ENCODE results near the gene ARFGEF2. TPM values are rescaled to one million over a fixed set of nuclear protein-coding genes. Genes with fewer than 3 reads are reported as not detected.

The ARFGEF2 gene
- total and polyA plus RNA-seq, 4 donors: 10.3 to 51.3 (median 16.6) TPM

GRCh38 chr20:49030954-49031619 lies 109.6 kb downstream of the ARFGEF2 start:
- Histone ChIP-seq H3K27me3 (ENCODE audit: control insufficient read depth in 4 of 4, insufficient read depth in 4 of 4, low read length in 3 of 4) (no peaks in the 10 kb centered on the region), H3K4me3 (ENCODE audit: low read depth in 1 of 3, low read length in 3 of 3) (no peak overlapping the region), H3K9me3 (ENCODE audit: control insufficient read depth in 4 of 4, low read length in 3 of 4) (no peaks in the 10 kb centered on the region), H3K9ac (ENCODE audit: low read depth in 1 of 2, low read length in 2 of 2) (no peak overlapping the region), H3K4me1 (ENCODE audit: control insufficient read depth in 4 of 4, insufficient read depth in 4 of 4, low read length in 3 of 4) (no peaks in the 10 kb centered on the region), H3K27ac (ENCODE audit: low read depth in 1 of 2, low read length in 2 of 2) (no peak overlapping the region), H3K36me3 (ENCODE audit: control insufficient read depth in 4 of 4, insufficient read depth in 3 of 4, low read depth in 1 of 4, low read length in 3 of 4) (peaks cover 4 to 54% (median 44%) of the 10 kb centered on the region in 4 donors)
- TF ChIP-seq SP1 (IDR thresholded peaks at IDR 0.05): no peak
- no peak for TF ChIP-seq GABPA (IDR thresholded peaks at IDR 0.05 in 1 of 2, conservative IDR thresholded peaks at IDR 0.05 in 1 of 2)
- TF ChIP-seq HNF4A (conservative IDR thresholded peaks at IDR 0.05): no peak
- no peak for TF ChIP-seq FOXA1 (IDR thresholded peaks at IDR 0.05)
- no peak for TF ChIP-seq YY1 (IDR thresholded peaks at IDR 0.05)
- TF ChIP-seq, protein P1, sequence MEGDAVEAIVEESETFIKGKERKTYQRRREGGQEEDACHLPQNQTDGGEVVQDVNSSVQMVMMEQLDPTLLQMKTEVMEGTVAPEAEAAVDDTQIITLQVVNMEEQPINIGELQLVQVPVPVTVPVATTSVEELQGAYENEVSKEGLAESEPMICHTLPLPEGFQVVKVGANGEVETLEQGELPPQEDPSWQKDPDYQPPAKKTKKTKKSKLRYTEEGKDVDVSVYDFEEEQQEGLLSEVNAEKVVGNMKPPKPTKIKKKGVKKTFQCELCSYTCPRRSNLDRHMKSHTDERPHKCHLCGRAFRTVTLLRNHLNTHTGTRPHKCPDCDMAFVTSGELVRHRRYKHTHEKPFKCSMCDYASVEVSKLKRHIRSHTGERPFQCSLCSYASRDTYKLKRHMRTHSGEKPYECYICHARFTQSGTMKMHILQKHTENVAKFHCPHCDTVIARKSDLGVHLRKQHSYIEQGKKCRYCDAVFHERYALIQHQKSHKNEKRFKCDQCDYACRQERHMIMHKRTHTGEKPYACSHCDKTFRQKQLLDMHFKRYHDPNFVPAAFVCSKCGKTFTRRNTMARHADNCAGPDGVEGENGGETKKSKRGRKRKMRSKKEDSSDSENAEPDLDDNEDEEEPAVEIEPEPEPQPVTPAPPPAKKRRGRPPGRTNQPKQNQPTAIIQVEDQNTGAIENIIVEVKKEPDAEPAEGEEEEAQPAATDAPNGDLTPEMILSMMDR (IDR thresholded peaks at IDR 0.05; ENCODE audit: low read depth, low read length, missing input control): no peak
- no peak for TF ChIP-seq NR2F2 (IDR thresholded peaks at IDR 0.05)
- TF ChIP-seq EGR1 (IDR thresholded peaks at IDR 0.05; ENCODE audit: low read depth in 2 of 2): no peak
- no peak for TF ChIP-seq RXRA (IDR thresholded peaks at IDR 0.05)
- TF ChIP-seq, protein P2, sequence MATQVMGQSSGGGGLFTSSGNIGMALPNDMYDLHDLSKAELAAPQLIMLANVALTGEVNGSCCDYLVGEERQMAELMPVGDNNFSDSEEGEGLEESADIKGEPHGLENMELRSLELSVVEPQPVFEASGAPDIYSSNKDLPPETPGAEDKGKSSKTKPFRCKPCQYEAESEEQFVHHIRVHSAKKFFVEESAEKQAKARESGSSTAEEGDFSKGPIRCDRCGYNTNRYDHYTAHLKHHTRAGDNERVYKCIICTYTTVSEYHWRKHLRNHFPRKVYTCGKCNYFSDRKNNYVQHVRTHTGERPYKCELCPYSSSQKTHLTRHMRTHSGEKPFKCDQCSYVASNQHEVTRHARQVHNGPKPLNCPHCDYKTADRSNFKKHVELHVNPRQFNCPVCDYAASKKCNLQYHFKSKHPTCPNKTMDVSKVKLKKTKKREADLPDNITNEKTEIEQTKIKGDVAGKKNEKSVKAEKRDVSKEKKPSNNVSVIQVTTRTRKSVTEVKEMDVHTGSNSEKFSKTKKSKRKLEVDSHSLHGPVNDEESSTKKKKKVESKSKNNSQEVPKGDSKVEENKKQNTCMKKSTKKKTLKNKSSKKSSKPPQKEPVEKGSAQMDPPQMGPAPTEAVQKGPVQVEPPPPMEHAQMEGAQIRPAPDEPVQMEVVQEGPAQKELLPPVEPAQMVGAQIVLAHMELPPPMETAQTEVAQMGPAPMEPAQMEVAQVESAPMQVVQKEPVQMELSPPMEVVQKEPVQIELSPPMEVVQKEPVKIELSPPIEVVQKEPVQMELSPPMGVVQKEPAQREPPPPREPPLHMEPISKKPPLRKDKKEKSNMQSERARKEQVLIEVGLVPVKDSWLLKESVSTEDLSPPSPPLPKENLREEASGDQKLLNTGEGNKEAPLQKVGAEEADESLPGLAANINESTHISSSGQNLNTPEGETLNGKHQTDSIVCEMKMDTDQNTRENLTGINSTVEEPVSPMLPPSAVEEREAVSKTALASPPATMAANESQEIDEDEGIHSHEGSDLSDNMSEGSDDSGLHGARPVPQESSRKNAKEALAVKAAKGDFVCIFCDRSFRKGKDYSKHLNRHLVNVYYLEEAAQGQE (IDR thresholded peaks at IDR 0.05): no peak
- TF ChIP-seq HNF4G (IDR thresholded peaks at IDR 0.05): no peak
- no peak for TF ChIP-seq FOXA2 (IDR thresholded peaks at IDR 0.05)
- 94% methylated on average over 6 of the region's 6 CpGs for WGBS
- DNase-seq (ENCODE audit: low spot score): no peak

DNA sequence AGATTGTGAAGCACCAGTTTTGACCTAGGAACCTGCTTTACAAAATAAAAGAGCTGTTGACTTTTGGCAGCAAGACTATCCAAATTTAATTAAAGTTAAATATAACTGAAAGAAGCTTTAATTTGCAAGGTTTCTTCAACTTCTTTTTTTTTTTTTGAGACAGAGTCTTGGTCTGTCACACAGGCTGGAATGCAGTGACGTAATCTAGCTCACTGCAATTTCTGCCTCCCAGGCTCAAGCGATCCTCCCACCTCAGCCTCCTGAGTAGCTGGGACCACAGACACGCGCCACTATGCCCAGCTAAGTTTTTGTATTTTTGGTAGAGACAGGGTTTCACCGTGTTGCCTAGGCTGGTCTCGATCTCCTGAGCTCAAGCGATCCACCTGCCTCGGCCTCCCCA lies 110.9 kb downstream of the ARFGEF2 start:
- Histone ChIP-seq H3K4me3 (ENCODE audit: low read depth in 1 of 3, low read length in 3 of 3) (no peak overlapping the region), H3K36me3 (ENCODE audit: control insufficient read depth in 4 of 4, insufficient read depth in 3 of 4, low read depth in 1 of 4, low read length in 3 of 4) (peaks cover 4 to 47% (median 38%) of the 10 kb centered on the region in 4 donors), H3K9me3 (ENCODE audit: control insufficient read depth in 4 of 4, low read length in 3 of 4) (no peaks in the 10 kb centered on the region), H3K27ac (ENCODE audit: low read depth in 1 of 2, low read length in 2 of 2) (no peak overlapping the region), H3K27me3 (ENCODE audit: control insufficient read depth in 4 of 4, insufficient read depth in 4 of 4, low read length in 3 of 4) (no peaks in the 10 kb centered on the region), H3K4me1 (ENCODE audit: control insufficient read depth in 4 of 4, insufficient read depth in 4 of 4, low read length in 3 of 4) (no peaks in the 10 kb centered on the region), H3K9ac (ENCODE audit: low read depth in 1 of 2, low read length in 2 of 2) (no peak overlapping the region)
- DNase-seq (ENCODE audit: low spot score): no peak
- 97% methylated on average over 8 of the region's 8 CpGs for WGBS
- TF ChIP-seq NR2F2 (IDR thresholded peaks at IDR 0.05): no peak
- TF ChIP-seq FOXA2 (IDR thresholded peaks at IDR 0.05): no peak
- TF ChIP-seq JUND (IDR thresholded peaks at IDR 0.05): no peak
- TF ChIP-seq HNF4A (conservative IDR thresholded peaks at IDR 0.05): no peak
- no peak for TF ChIP-seq RAD21 (IDR thresholded peaks at IDR 0.05)
- no peak for TF ChIP-seq SP1 (IDR thresholded peaks at IDR 0.05)
- TF ChIP-seq, protein P3, sequence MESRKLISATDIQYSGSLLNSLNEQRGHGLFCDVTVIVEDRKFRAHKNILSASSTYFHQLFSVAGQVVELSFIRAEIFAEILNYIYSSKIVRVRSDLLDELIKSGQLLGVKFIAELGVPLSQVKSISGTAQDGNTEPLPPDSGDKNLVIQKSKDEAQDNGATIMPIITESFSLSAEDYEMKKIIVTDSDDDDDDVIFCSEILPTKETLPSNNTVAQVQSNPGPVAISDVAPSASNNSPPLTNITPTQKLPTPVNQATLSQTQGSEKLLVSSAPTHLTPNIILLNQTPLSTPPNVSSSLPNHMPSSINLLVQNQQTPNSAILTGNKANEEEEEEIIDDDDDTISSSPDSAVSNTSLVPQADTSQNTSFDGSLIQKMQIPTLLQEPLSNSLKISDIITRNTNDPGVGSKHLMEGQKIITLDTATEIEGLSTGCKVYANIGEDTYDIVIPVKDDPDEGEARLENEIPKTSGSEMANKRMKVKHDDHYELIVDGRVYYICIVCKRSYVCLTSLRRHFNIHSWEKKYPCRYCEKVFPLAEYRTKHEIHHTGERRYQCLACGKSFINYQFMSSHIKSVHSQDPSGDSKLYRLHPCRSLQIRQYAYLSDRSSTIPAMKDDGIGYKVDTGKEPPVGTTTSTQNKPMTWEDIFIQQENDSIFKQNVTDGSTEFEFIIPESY (IDR thresholded peaks at IDR 0.05): no peak
- TF ChIP-seq GABPA (IDR thresholded peaks at IDR 0.05 in 1 of 2, conservative IDR thresholded peaks at IDR 0.05 in 1 of 2): no peak
- TF ChIP-seq YY1 (IDR thresholded peaks at IDR 0.05): no peak
- TF ChIP-seq FOXA1 (IDR thresholded peaks at IDR 0.05): no peak
- TF ChIP-seq RXRA (IDR thresholded peaks at IDR 0.05): no peak
- no peak for TF ChIP-seq EGR1 (IDR thresholded peaks at IDR 0.05; ENCODE audit: low read depth in 2 of 2)
- TF ChIP-seq, protein P1 (IDR thresholded peaks at IDR 0.05; ENCODE audit: low read depth, low read length, missing input control): no peak
- TF ChIP-seq, protein P2 (IDR thresholded peaks at IDR 0.05): no peak
- no peak for TF ChIP-seq TAF1 (conservative IDR thresholded peaks at IDR 0.05)
- no peak for TF ChIP-seq MAX (IDR thresholded peaks at IDR 0.05)
- TF ChIP-seq HNF4G (IDR thresholded peaks at IDR 0.05): no peak
